Endothelial cell of umbilical vein (primary cell): ENCODE data around the gene DCHS1. TPM values are rescaled to one million over a fixed set of nuclear protein-coding genes. Genes with fewer than 3 reads are reported as not detected.

ENCODE experiments used
- BruUV-seq: library from RNA; stranded (reverse); fragments of 400-500 nt; replicated peaks from 2 replicates; lab custom pipeline; 2021; lab: Mats Ljungman, UMichigan
- CTCF ChIA-PET: fragments of 300-600, 350-600 bp; sonication (Branson Sonifier 250); formaldehyde crosslinking; loops from one replicate; lab custom pipeline; 2021; ENCODE audit warnings: antibody characterized with exemption, inconsistent platforms; lab: Charles Lee
- POLR2A ChIA-PET: fragments of 300-600, 350-600 bp; sonication (Branson Sonifier 250); formaldehyde crosslinking; loops from one replicate; lab custom pipeline; 2021; ENCODE audit warnings: antibody characterized with exemption, inconsistent platforms; lab: Charles Lee
- DNase-seq: peaks from one replicate; pipeline ENCODE4 v3.0.0-alpha.2; 2011; ENCODE audit warnings: low read depth, low spot score
- FAIRE-seq: peaks from 2 replicates; lab custom pipeline; 2011; peaks lifted over from hg19 to GRCh38; lab: Jason Lieb, UNC
- H2AFZ ChIP-seq: 2 replicates; pipeline ENCODE4 v1.6.0; 2012; ENCODE audit warnings: low read depth, low read length, control low read depth, inconsistent platforms
- H3K27ac ChIP-seq: 2 replicates; pipeline ENCODE4 v1.5.1; 2011; ENCODE audit warnings: low read depth, mild to moderate bottlenecking, control low read depth, low read length, moderate library complexity; ENCODE audit not compliant: insufficient read depth
- H3K27me3 ChIP-seq, 2 experiments: 2 replicates each; pipeline versions ENCODE4 v1.6.0 to v1.6.1; 2011; ENCODE audit warnings: low read length in 2 of 2, mixed read lengths in 1 of 2; ENCODE audit not compliant: control insufficient read depth in 2 of 2, insufficient read depth in 2 of 2
- H3K36me3 ChIP-seq, 2 experiments: 2 replicates in 1 of 2; 3 replicates in 1 of 2; pipeline ENCODE4 v1.5.1; 2011; ENCODE audit warnings: low read length in 2 of 2, mild to moderate bottlenecking in 1 of 2, moderate library complexity in 1 of 2; ENCODE audit not compliant: control insufficient read depth in 2 of 2, insufficient read depth in 2 of 2; ENCODE audit errors: extremely low read depth in 1 of 2
- H3K4me1 ChIP-seq: 3 replicates; pipeline ENCODE4 v1.5.1; 2011; ENCODE audit warnings: mild to moderate bottlenecking, low read length; ENCODE audit not compliant: control insufficient read depth, insufficient read depth; ENCODE audit errors: extremely low read depth
- H3K4me2 ChIP-seq: 2 replicates; pipeline ENCODE4 v1.6.1; 2011; ENCODE audit warnings: low read length, control low read depth, mixed read lengths; ENCODE audit not compliant: insufficient read depth
- H3K4me3 ChIP-seq, 3 experiments: fragments of 200-600 bp in 1 of 3; sonication (generic), shearing (Covaris generic) in 1 of 3; replicated peaks in 1 of 3; 2 replicates each; pipeline ENCODE4 v1.5.1; 2011 to 2016; ENCODE audit warnings: control low read depth in 3 of 3, low read length in 3 of 3, mild to moderate bottlenecking in 2 of 3, inconsistent platforms in 1 of 3, low read depth in 1 of 3, moderate library complexity in 1 of 3; ENCODE audit not compliant: insufficient read depth in 1 of 3
- H3K79me2 ChIP-seq: 2 replicates; pipeline ENCODE4 v1.6.0; 2012; ENCODE audit warnings: low read length, inconsistent platforms; ENCODE audit not compliant: control insufficient read depth, insufficient read depth
- H3K9ac ChIP-seq: replicated peaks from 2 replicates; pipeline ENCODE3; 2011; ENCODE audit warnings: low read length, control low read depth; ENCODE audit not compliant: insufficient read depth; ENCODE audit errors: extremely low read depth
- H3K9me1 ChIP-seq: replicated peaks from 3 replicates; pipeline ENCODE4 v1.6.0; 2011; ENCODE audit warnings: mild to moderate bottlenecking, low read length; ENCODE audit not compliant: control insufficient read depth, insufficient read depth; ENCODE audit errors: extremely low read depth
- H3K9me3 ChIP-seq: replicated peaks from 2 replicates; pipeline ENCODE4 v1.5.1; 2012; ENCODE audit warnings: low read length, inconsistent platforms; ENCODE audit not compliant: control insufficient read depth, insufficient read depth
- H4K20me1 ChIP-seq: replicated peaks from 2 replicates; pipeline ENCODE3; 2011; ENCODE audit warnings: mild to moderate bottlenecking, low read length; ENCODE audit not compliant: control insufficient read depth, insufficient read depth; ENCODE audit errors: extremely low read depth
- CTCF ChIP-seq, 2 donors: IDR thresholded peaks; 1 replicate in 1 of 2; 2 replicates in 1 of 2; pipeline ENCODE4 v1.5.1; 2011; ENCODE audit warnings: low read length in 2 of 2, mild to moderate bottlenecking in 2 of 2, moderate library complexity in 2 of 2, control low read depth in 1 of 2, inconsistent platforms in 1 of 2, low read depth in 1 of 2; ENCODE audit not compliant: insufficient read depth in 1 of 2; ENCODE audit errors: extremely low read depth in 1 of 2
- EZH2 ChIP-seq: IDR thresholded peaks from 2 replicates; pipeline ENCODE4 v1.6.1; 2012; ENCODE audit warnings: borderline replicate concordance, low read depth, mild to moderate bottlenecking, moderate library complexity, low read length, inconsistent platforms; ENCODE audit not compliant: severe bottlenecking
- FOS ChIP-seq: IDR thresholded peaks from 2 replicates; pipeline ENCODE4 v1.6.1; 2011; ENCODE audit warnings: mild to moderate bottlenecking, low read length, moderate library complexity, borderline replicate concordance; ENCODE audit not compliant: insufficient read depth
- GATA2 ChIP-seq: IDR thresholded peaks from 2 replicates; pipeline ENCODE4 v1.7.0; 2011; ENCODE audit warnings: low read depth, mild to moderate bottlenecking, moderate library complexity, mixed read lengths, low read length; ENCODE audit not compliant: insufficient read length, insufficient read depth
- JUN ChIP-seq: IDR thresholded peaks from 2 replicates; pipeline ENCODE4 v1.6.1; 2011; ENCODE audit warnings: borderline replicate concordance, low read depth; ENCODE audit not compliant: insufficient read length, insufficient read depth
- MAX ChIP-seq: IDR thresholded peaks from 2 replicates; pipeline ENCODE4 v1.6.1; 2011; ENCODE audit not compliant: insufficient read depth, insufficient read length
- MYC ChIP-seq: IDR thresholded peaks from one replicate; pipeline ENCODE4 v1.6.1; 2011; ENCODE audit warnings: mild to moderate bottlenecking, low read depth, low read length
- POLR2A ChIP-seq: IDR thresholded peaks from 2 replicates; pipeline ENCODE4 v1.6.1; 2012; ENCODE audit warnings: low read depth, mild to moderate bottlenecking, control low read depth, low read length
- POLR2AphosphoS5 ChIP-seq: IDR thresholded peaks from 2 replicates; pipeline ENCODE4 v1.6.1; 2012; ENCODE audit warnings: low read depth, mild to moderate bottlenecking, control low read depth, low read length, moderate library complexity; ENCODE audit not compliant: insufficient read depth
- dilution Hi-C: fragments of 300-500 bp; cut with MboI; formaldehyde crosslinking; loops from one replicate; pipeline ENCODE4 v1.15.0; 2019; ENCODE audit warnings: low sequenced_read_pairs; ENCODE audit not compliant: extremely low pct_ligation_motif_present
- intact Hi-C: fragments of 100-400 bp; cut with micrococcal nuclease; formaldehyde crosslinking; loops from one replicate; pipeline ENCODE4 v1.10.0; 2022
- polyA plus RNA-seq, 4 experiments: library from polyadenylated mRNA; depleted of rRNA in 3 of 4; stranded (reverse) in 3 of 4; unstranded in 1 of 4; fragments of >200 nt; gene quantifications; 2 replicates each; pipeline versions ENCODE4 v1.2.1 to v1.2.3, GENCODE V29; 2011 to 2012; ENCODE audit warnings: missing spikeins in 1 of 4
- total RNA-seq: library from RNA; stranded (reverse); gene quantifications from 2 replicates; pipeline ENCODE4 v1.2.3, GENCODE V29; 2021

DCHS1 gene
- total and polyA plus RNA-seq, 2 donors (not counting 3 experiments of a cell fraction or from before 2014, with no cell fraction given) = 56.2 to 73.0 TPM

- DNase-seq (no peak), FAIRE-seq (no peak)
- Histone ChIP-seq H4K20me1 (no peaks in the 10 kb centered on the region), H2AFZ (no peak overlapping the region), H3K4me3 (no peak overlapping the region), H3K27ac (no peak overlapping the region), H3K4me1 (peaks cover 38% of the 10 kb centered on the region), H3K79me2 (peaks cover 5% of the 10 kb centered on the region), H3K9ac (no peak overlapping the region), H3K27me3 (no peaks in the 10 kb centered on the region), H3K9me1 (no peaks in the 10 kb centered on the region), H3K4me2 (no peak overlapping the region), H3K36me3 (peaks cover 0 to 17% of the 10 kb centered on the region in 2 experiments), H3K9me3 (no peaks in the 10 kb centered on the region)
- TF ChIP-seq JUN = no peak
- no peak for TF ChIP-seq CTCF (IDR thresholded peaks at IDR 0.05; ENCODE audit: extremely low read depth in 1 of 2, insufficient read depth in 1 of 2, low read depth in 1 of 2, low read length in 2 of 2)
- no peak for TF ChIP-seq EZH2
- no peak for TF ChIP-seq FOS
- TF ChIP-seq POLR2A = no peak
- TF ChIP-seq MAX = no peak
- TF ChIP-seq GATA2 = no peak
- TF ChIP-seq POLR2AphosphoS5 = no peak
- no peak for TF ChIP-seq MYC
- intact Hi-C loops = no loop called here
- dilution Hi-C loops = no loop called here
- ChIA-PET POLR2A (no interaction called here), CTCF (interaction anchor here (0.9 to 1.0 kb wide), 2 partner anchors 9 to 43 kb away, joined by 3 to 4 read pairs; partner anchors contain the start of gene MRPL17)
- TSS peak; percentile 61 for BruUV-seq
Measured at GRCh38 chr11:6640036-6640984, 15.3 kb downstream of the DCHS1 start.
